ENCODE results near the gene CXCR2. TPM values are rescaled to one million over a fixed set of nuclear protein-coding genes. Genes with fewer than 3 reads are reported as not detected.

Gene CXCR2
- total RNA-seq, 1 donor from 2014 or later, result not detected

GRCh38 chr2:218152172-218152571 is 26.3 kb downstream of the CXCR2 start:
- Histone ChIP-seq H3K4me3 (ENCODE audit: low read depth, low read length) (no peak overlapping the region), H3K27me3 (ENCODE audit: control insufficient read depth, insufficient read depth, low read length) (peaks cover 2% of the 10 kb centered on the region), H3K36me3 (ENCODE audit: control insufficient read depth, insufficient read depth, low read length) (no peaks in the 10 kb centered on the region)
- no peak for TF ChIP-seq CTCF (IDR thresholded peaks at IDR 0.05; ENCODE audit: insufficient read depth, low read length, poor library complexity, severe bottlenecking)
- DNase-seq (ENCODE audit: low read depth), result no peak

- no peak for DNase-seq (ENCODE audit: low read depth)
- H3K27me3 ChIP-seq (ENCODE audit: control insufficient read depth, insufficient read depth, low read length), result peaks cover 2% of the 10 kb centered on the region
- no peak overlapping the region for H3K4me3 ChIP-seq (ENCODE audit: low read depth, low read length)
- TF ChIP-seq CTCF (IDR thresholded peaks at IDR 0.05; ENCODE audit: insufficient read depth, low read length, poor library complexity, severe bottlenecking), result no peak
- H3K36me3 ChIP-seq (ENCODE audit: control insufficient read depth, insufficient read depth, low read length), result no peaks in the 10 kb centered on the region
Observed at GRCh38 chr2:218152777-218153176, 26.9 kb downstream of the CXCR2 start.

- no peak for TF ChIP-seq CTCF (IDR thresholded peaks at IDR 0.05; ENCODE audit: insufficient read depth, low read length, poor library complexity, severe bottlenecking)
- peaks cover 2% of the 10 kb centered on the region for H3K27me3 ChIP-seq (ENCODE audit: control insufficient read depth, insufficient read depth, low read length)
- no peak overlapping the region for H3K4me3 ChIP-seq (ENCODE audit: low read depth, low read length)
- no peaks in the 10 kb centered on the region for H3K36me3 ChIP-seq (ENCODE audit: control insufficient read depth, insufficient read depth, low read length)
- DNase-seq (ENCODE audit: low read depth), result no peak
Observed at GRCh38 chr2:218155953-218156479, 30.2 kb downstream of the CXCR2 start.

DNA sequence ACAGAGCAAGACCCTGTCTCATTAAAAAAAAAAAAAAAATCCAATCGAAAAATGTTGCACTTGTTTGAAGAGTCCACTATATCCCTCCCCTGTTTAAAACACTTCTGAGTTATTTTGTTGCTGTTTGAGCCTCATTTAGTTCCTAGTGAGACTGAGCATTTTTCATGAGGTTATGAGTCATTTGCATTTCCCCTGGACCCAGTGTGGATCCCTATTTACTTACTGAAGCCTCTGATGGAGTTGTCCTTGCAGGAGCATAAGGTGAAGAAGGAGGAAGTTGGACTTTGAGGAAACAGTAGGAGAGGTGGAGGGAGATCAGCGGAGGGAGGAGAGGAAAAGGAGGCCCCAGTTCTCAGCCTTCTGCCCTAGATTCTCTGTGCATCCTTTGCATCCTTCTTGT is 35.8 kb downstream of the CXCR2 start:
- DNase-seq (ENCODE audit: low read depth), result no peak
- no peak for TF ChIP-seq CTCF (IDR thresholded peaks at IDR 0.05; ENCODE audit: insufficient read depth, low read length, poor library complexity, severe bottlenecking)
- Histone ChIP-seq H3K4me3 (ENCODE audit: low read depth, low read length) (no peak overlapping the region), H3K27me3 (ENCODE audit: control insufficient read depth, insufficient read depth, low read length) (peaks cover 13% of the 10 kb centered on the region), H3K36me3 (ENCODE audit: control insufficient read depth, insufficient read depth, low read length) (no peaks in the 10 kb centered on the region)

- Histone ChIP-seq H3K36me3 (ENCODE audit: control insufficient read depth, insufficient read depth, low read length) (no peaks in the 10 kb centered on the region), H3K27me3 (ENCODE audit: control insufficient read depth, insufficient read depth, low read length) (peaks cover 16% of the 10 kb centered on the region), H3K4me3 (ENCODE audit: low read depth, low read length) (no peak overlapping the region)
- DNase-seq (ENCODE audit: low read depth), result no peak
- TF ChIP-seq CTCF (IDR thresholded peaks at IDR 0.05; ENCODE audit: insufficient read depth, low read length, poor library complexity, severe bottlenecking), result no peak
Observed at GRCh38 chr2:218162814-218163213, 37.0 kb downstream of the CXCR2 start.

GRCh38 chr2:218166791-218167190 is 41.0 kb downstream of the CXCR2 start, which contains the start of gene CXCR1:
TSS of gene CXCR1 (minus strand) at chr2:218166962. CDS start at chr2:218165211, 1,751 bp downstream.
- Histone ChIP-seq H3K36me3 (ENCODE audit: control insufficient read depth, insufficient read depth, low read length) (no peaks in the 10 kb centered on the region), H3K27me3 (ENCODE audit: control insufficient read depth, insufficient read depth, low read length) (peaks cover 16% of the 10 kb centered on the region), H3K4me3 (ENCODE audit: low read depth, low read length) (no peak within 1 kb of the TSS)
- no peak for TF ChIP-seq CTCF (IDR thresholded peaks at IDR 0.05; ENCODE audit: insufficient read depth, low read length, poor library complexity, severe bottlenecking)
- no peak for DNase-seq (ENCODE audit: low read depth)

Measured in kidney epithelial cell (primary cell).